GM06990 (cell line): Measurements from ENCODE around the gene BICC1.

ENCODE experiments used
- DNase-seq: peaks from one replicate; pipeline ENCODE4 v3.0.0-alpha.2; 2011; ENCODE audit not compliant: insufficient read length; ENCODE audit errors: extremely low read depth
- H3K27me3 ChIP-seq: replicated peaks from 2 replicates; pipeline ENCODE4 v1.6.0; 2011; ENCODE audit warnings: low read length; ENCODE audit not compliant: control insufficient read depth, insufficient read depth
- H3K36me3 ChIP-seq: 2 replicates; pipeline ENCODE4 v1.5.1; 2011; ENCODE audit warnings: low read length; ENCODE audit not compliant: control insufficient read depth, insufficient read depth
- H3K4me3 ChIP-seq: replicated peaks from 2 replicates; pipeline ENCODE4 v1.5.1; 2011; ENCODE audit warnings: low read depth, mild to moderate bottlenecking, control low read depth, low read length
- CTCF ChIP-seq: IDR thresholded peaks from 2 replicates; pipeline ENCODE4 v1.5.1; 2011; ENCODE audit warnings: low read length, control low read depth, mild to moderate bottlenecking, inconsistent platforms; ENCODE audit not compliant: insufficient read depth, poor library complexity, severe bottlenecking

The BICC1 gene

GRCh38 chr10:58511765-58512490 is 744 bp upstream of the BICC1 start:
- peaks cover 1% of the 10 kb centered on the region; the same call in 1 of the 2 replicates for H3K27me3 ChIP-seq
- no peak for DNase-seq
- TF ChIP-seq CTCF, result no peak
- no peaks in the 10 kb centered on the region for H3K36me3 ChIP-seq
- H3K4me3 ChIP-seq, result no peak overlapping the region

- Histone ChIP-seq H3K27me3 (peaks cover 1% of the 10 kb centered on the region; the same call in 1 of the 2 replicates), H3K4me3 (peak overlapping the region; percentile 31)
- peak; percentile 11 for DNase-seq
Measured at GRCh38 chr10:58513188-58514110, 777 bp downstream of the BICC1 start.

GRCh38 chr10:58514111-58514770 is 1.6 kb downstream of the BICC1 start:
- Histone ChIP-seq H3K36me3 (no peaks in the 10 kb centered on the region), H3K27me3 (peaks cover 1% of the 10 kb centered on the region), H3K4me3 (no peak overlapping the region)
- DNase-seq, result no peak
- TF ChIP-seq CTCF, result no peak

More at GRCh38 chr10:58513188-58514110, 777 bp downstream of the BICC1 start:
- TF ChIP-seq CTCF, result no peak
- H3K36me3 ChIP-seq, result no peaks in the 10 kb centered on the region

GRCh38 chr10:58515291-58515941 is 2.7 kb downstream of the BICC1 start:
- H3K36me3 ChIP-seq, result no peaks in the 10 kb centered on the region
- no peak for DNase-seq
- H3K4me3 ChIP-seq, result no peak overlapping the region
- no peak for TF ChIP-seq CTCF
- H3K27me3 ChIP-seq, result peaks cover 1% of the 10 kb centered on the region

DNA sequence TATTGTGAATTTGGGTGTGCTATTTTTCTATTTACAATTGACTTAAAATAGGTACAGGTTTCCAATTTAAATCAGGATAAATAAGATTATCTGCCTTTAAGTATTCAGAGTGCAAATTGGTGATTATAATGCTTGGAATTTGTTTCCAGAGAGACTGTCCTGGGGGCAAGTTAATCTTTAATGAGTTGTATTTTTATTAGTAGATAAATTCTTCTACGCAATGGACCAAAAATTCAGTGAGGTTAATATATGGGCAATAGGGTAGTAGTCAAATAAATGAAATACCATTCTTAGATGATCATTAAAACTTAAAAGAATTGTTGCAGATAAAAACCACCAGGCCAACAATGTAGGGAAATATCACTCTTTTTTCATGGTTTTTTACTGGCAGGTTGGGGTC is 3.4 kb downstream of the BICC1 start:
- H3K27me3 ChIP-seq, result peaks cover 1% of the 10 kb centered on the region
- H3K4me3 ChIP-seq, result no peak overlapping the region
- DNase-seq, result no peak
- TF ChIP-seq CTCF, result no peak
- H3K36me3 ChIP-seq, result no peaks in the 10 kb centered on the region
